GM18498 (cell line): Measurements from ENCODE around the gene CCIN.

Experiments
- ATAC-seq: cut with Tn5 transposase; IDR thresholded peaks from one replicate; pipeline ENCODE4 v1.9.1; 2021; ENCODE audit warnings: mild to moderate bottlenecking, moderate library complexity; ENCODE audit not compliant: unreplicated experiment

CCIN gene

GRCh38 chr9:36140086-36141084, 28.8 kb upstream of the CCIN start:
- no peak for ATAC-seq

GRCh38 chr9:36141288-36141687, 27.9 kb upstream of the CCIN start:
- ATAC-seq, result no peak

GRCh38 chr9:36141761-36142160, 27.4 kb upstream of the CCIN start:
- no peak for ATAC-seq

GRCh38 chr9:36142510-36143244, 26.5 kb upstream of the CCIN start:
- ATAC-seq, result no peak

GRCh38 chr9:36143245-36143641, 25.9 kb upstream of the CCIN start:
- ATAC-seq, result no peak

GRCh38 chr9:36144309-36145232, 24.6 kb upstream of the CCIN start:
- no peak for ATAC-seq

GRCh38 chr9:36145970-36146369, 23.2 kb upstream of the CCIN start:
- ATAC-seq, result no peak

GRCh38 chr9:36146651-36147050, 22.5 kb upstream of the CCIN start:
- no peak for ATAC-seq

GRCh38 chr9:36147441-36148175, 21.6 kb upstream of the CCIN start:
- ATAC-seq, result no peak

GRCh38 chr9:36148311-36149051, 20.7 kb upstream of the CCIN start:
- peak; percentile 55 for ATAC-seq

- no peak for ATAC-seq
These were observed 20.0 kb upstream of the CCIN start for GRCh38 chr9:36149197-36149596.

- ATAC-seq, result no peak
These were observed 18.4 kb upstream of the CCIN start for GRCh38 chr9:36150574-36151315.

- ATAC-seq, result peak; percentile 91
These were observed 17.6 kb upstream of the CCIN start for GRCh38 chr9:36151316-36152210.

- ATAC-seq, result no peak
These were observed 16.3 kb upstream of the CCIN start for GRCh38 chr9:36152741-36153438.

- no peak for ATAC-seq
These were observed 15.4 kb upstream of the CCIN start for GRCh38 chr9:36153746-36154145.

GRCh38 chr9:36154331-36154952, 14.7 kb upstream of the CCIN start:
- no peak for ATAC-seq

GRCh38 chr9:36156116-36156515, 13.1 kb upstream of the CCIN start:
- ATAC-seq, result no peak
